ENCODE data around the gene SHANK3.
A peak's percentile ranks its signal among the peaks of the same experiment; 100 is the strongest.

Gene SHANK3

DNA sequence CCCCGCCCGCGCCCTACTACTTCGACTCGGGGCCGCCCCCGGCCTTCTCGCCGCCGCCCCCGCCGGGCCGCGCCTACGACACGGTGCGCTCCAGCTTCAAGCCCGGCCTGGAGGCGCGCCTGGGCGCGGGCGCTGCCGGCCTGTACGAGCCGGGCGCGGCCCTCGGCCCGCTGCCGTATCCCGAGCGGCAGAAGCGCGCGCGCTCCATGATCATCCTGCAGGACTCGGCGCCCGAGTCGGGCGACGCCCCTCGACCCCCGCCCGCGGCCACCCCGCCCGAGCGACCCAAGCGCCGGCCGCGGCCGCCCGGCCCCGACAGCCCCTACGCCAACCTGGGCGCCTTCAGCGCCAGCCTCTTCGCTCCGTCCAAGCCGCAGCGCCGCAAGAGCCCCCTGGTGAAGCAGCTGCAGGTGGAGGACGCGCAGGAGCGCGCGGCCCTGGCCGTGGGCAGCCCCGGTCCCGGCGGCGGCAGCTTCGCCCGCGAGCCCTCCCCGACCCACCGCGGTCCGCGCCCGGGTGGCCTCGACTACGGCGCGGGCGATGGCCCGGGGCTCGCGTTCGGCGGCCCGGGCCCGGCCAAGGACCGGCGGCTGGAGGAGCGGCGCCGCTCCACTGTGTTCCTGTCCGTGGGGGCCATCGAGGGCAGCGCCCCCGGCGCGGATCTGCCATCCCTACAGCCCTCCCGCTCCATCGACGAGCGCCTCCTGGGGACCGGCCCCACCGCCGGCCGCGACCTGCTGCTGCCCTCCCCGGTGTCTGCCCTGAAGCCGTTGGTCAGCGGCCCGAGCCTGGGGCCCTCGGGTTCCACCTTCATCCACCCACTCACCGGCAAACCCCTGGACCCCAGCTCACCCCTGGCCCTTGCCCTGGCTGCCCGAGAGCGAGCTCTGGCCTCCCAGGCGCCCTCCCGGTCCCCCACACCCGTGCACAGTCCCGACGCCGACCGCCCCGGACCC, 48.0 kb downstream of the SHANK3 start:
- peak overlapping the region in 1 of 7 experiments; percentile 25 for H3K4me3 ChIP-seq
- H3K27ac ChIP-seq = no peak overlapping the region

GRCh38 chr22:50721257-50721844, 48.7 kb downstream of the SHANK3 start:
- Histone ChIP-seq H3K4me3 (no peak overlapping the region), H3K27ac (no peak overlapping the region)

- no peak overlapping the region for H3K4me3 ChIP-seq
- H3K27ac ChIP-seq = no peak overlapping the region
Observed at GRCh38 chr22:50722048-50722701, 49.6 kb downstream of the SHANK3 start.
